HCT116 (cell line): ENCODE data around the gene THYN1. TPM values are rescaled to one million over a fixed set of nuclear protein-coding genes. Genes with fewer than 3 reads are reported as not detected.

ENCODE experiments used
- ATAC-seq: fragments of 200-7000 bp; cut with Tn5 transposase; 2 replicates; pipeline ENCODE4 v1.9.1; 2020; ENCODE audit warnings: mild to moderate bottlenecking, moderate library complexity
- BruUV-seq: library from RNA; stranded (reverse); fragments of 400-500 nt; replicated peaks from 2 replicates; lab custom pipeline; 2021; lab: Mats Ljungman, UMichigan
- CTCF ChIA-PET: fragments of 300-600 bp; sonication (Branson Sonifier 250); formaldehyde crosslinking; loops from one replicate; lab custom pipeline; 2021; ENCODE audit warnings: antibody characterized with exemption; lab: Charles Lee
- POLR2A ChIA-PET: fragments of 300-600, 350-600 bp; sonication (Branson Sonifier 250); formaldehyde crosslinking; loops from one replicate; lab custom pipeline; 2021; ENCODE audit warnings: antibody characterized with exemption; lab: Charles Lee
- RAD21 ChIA-PET, 2 experiments: fragments of 300-600 bp; sonication (Branson Sonifier 250); formaldehyde crosslinking; loops; one replicate each; lab custom pipeline; 2023; ENCODE audit warnings: low total read pairs in 2 of 2; ENCODE audit not compliant: uncharacterized antibody in 2 of 2, unreplicated experiment in 2 of 2, low non-redundant PET in 1 of 2; lab: Charles Lee
- DNase-seq: peaks from one replicate; pipeline ENCODE4 v3.0.0-alpha.2; 2010; ENCODE audit warnings: low read depth, low spot score
- H2AFZ ChIP-seq: fragments of 200-600 bp; shearing (Covaris generic), sonication (generic); 2 replicates; pipeline ENCODE4 v1.6.1; 2017; ENCODE audit warnings: low read depth, mixed run types, mixed read lengths, antibody characterized with exemption, low read length; ENCODE audit not compliant: poor library complexity, severe bottlenecking
- H3K27ac ChIP-seq: 2 replicates; pipeline ENCODE4 v1.5.1; 2012; ENCODE audit warnings: low read depth, low read length
- H3K27me3 ChIP-seq: fragments of 200-600 bp; sonication (generic); 2 replicates; pipeline ENCODE4 v1.6.1; 2016; ENCODE audit warnings: mixed run types, low read length, mixed read lengths; ENCODE audit not compliant: insufficient read depth
- H3K36me3 ChIP-seq, 2 experiments: fragments of 200-500 bp in 1 of 2; fragments of 200-600 bp in 1 of 2; sonication (Bioruptor generic) in 1 of 2; sonication (generic) in 1 of 2; 2 replicates each; pipeline versions ENCODE4 v1.5.1 to v1.6.1; 2014 to 2016; ENCODE audit warnings: low read length in 2 of 2, inconsistent platforms in 1 of 2, mixed read lengths in 1 of 2, mixed run types in 1 of 2; ENCODE audit not compliant: insufficient read depth in 2 of 2, control insufficient read depth in 1 of 2
- H3K4me1 ChIP-seq, 2 experiments: fragments of 200-600 bp in 1 of 2; sonication (generic) in 1 of 2; 2 replicates each; pipeline versions ENCODE4 v1.5.1 to v1.6.1; 2012 to 2017; ENCODE audit warnings: low read length in 2 of 2, inconsistent platforms in 1 of 2, mild to moderate bottlenecking in 1 of 2, mixed read lengths in 1 of 2, mixed run types in 1 of 2, moderate library complexity in 1 of 2; ENCODE audit not compliant: insufficient read depth in 2 of 2, control insufficient read depth in 1 of 2
- H3K4me2 ChIP-seq: fragments of 200-600 bp; sonication (generic); 2 replicates; pipeline ENCODE4 v1.6.1; 2017; ENCODE audit warnings: mixed run types, low read length, mixed read lengths
- H3K4me3 ChIP-seq, 2 experiments: fragments of 200-600 bp in 1 of 2; sonication (generic) in 1 of 2; replicated peaks in 1 of 2; 2 replicates each; pipeline ENCODE4 v1.5.1; 2011 to 2016; ENCODE audit warnings: low read length in 2 of 2, control low read depth in 1 of 2, low read depth in 1 of 2, mild to moderate bottlenecking in 1 of 2, mixed read lengths in 1 of 2, mixed run types in 1 of 2
- H3K79me2 ChIP-seq: fragments of 200-600 bp; sonication (generic); 2 replicates; pipeline ENCODE4 v1.6.1; 2017; ENCODE audit warnings: mild to moderate bottlenecking, mixed run types, low read length, moderate library complexity, mixed read lengths; ENCODE audit not compliant: insufficient read depth
- H3K9ac ChIP-seq: fragments of 200-600 bp; sonication (generic); 2 replicates; pipeline ENCODE4 v1.6.1; 2016; ENCODE audit warnings: low read length, mixed read lengths
- H3K9me2 ChIP-seq: fragments of 200-600 bp; sonication (generic), shearing (Covaris generic); 2 replicates; pipeline ENCODE4 v1.6.1; 2017; ENCODE audit warnings: mixed run types, mild to moderate bottlenecking, moderate library complexity; ENCODE audit not compliant: insufficient read depth
- H3K9me3 ChIP-seq, 2 experiments: fragments of 200-500 bp in 1 of 2; fragments of 200-600 bp in 1 of 2; sonication (Bioruptor generic) in 1 of 2; sonication (generic) in 1 of 2; 2 replicates each; pipeline ENCODE4 v1.6.1; 2014 to 2017; ENCODE audit warnings: low read length in 2 of 2, mixed read lengths in 2 of 2, inconsistent platforms in 1 of 2, low read depth in 1 of 2, mild to moderate bottlenecking in 1 of 2, mixed run types in 1 of 2, moderate library complexity in 1 of 2; ENCODE audit not compliant: control insufficient read depth in 1 of 2, insufficient read depth in 1 of 2
- H4K20me1 ChIP-seq: fragments of 200-600 bp; sonication (generic), shearing (Covaris generic); 2 replicates; pipeline ENCODE4 v1.6.1; 2017; ENCODE audit warnings: mixed run types, mild to moderate bottlenecking, moderate library complexity; ENCODE audit not compliant: insufficient read depth
- CBX3 ChIP-seq: IDR thresholded peaks from 2 replicates; pipeline ENCODE4 v1.6.1; 2012; ENCODE audit warnings: low read depth
- EGR1 ChIP-seq: IDR thresholded peaks from 2 replicates; pipeline ENCODE4 v1.6.1; 2012; ENCODE audit warnings: low read depth
- ELF1 ChIP-seq: IDR thresholded peaks from 2 replicates; pipeline ENCODE4 v1.6.1; 2012; ENCODE audit warnings: low read depth, borderline replicate concordance
- EZH2 ChIP-seq: fragments of 200-600 bp; sonication (generic); IDR thresholded peaks from 2 replicates; pipeline ENCODE4 v1.6.1; 2017; ENCODE audit warnings: antibody characterized with exemption, mixed run types
- EZH2phosphoT487 ChIP-seq: fragments of 200-600 bp; IDR thresholded peaks from 2 replicates; pipeline ENCODE4 v1.6.1; 2018; ENCODE audit warnings: antibody characterized with exemption, borderline replicate concordance
- RAD21 ChIP-seq: IDR thresholded peaks from 2 replicates; pipeline ENCODE4 v1.6.1; 2012; ENCODE audit warnings: low read depth, mild to moderate bottlenecking
- SIN3A ChIP-seq: IDR thresholded peaks from 2 replicates; pipeline ENCODE4 v1.6.1; 2012; ENCODE audit warnings: low read depth
- TCF7L2 ChIP-seq: IDR thresholded peaks from 2 replicates; pipeline ENCODE4 v1.7.0; 2011; ENCODE audit warnings: borderline replicate concordance, inconsistent platforms; ENCODE audit not compliant: insufficient read depth, insufficient read length; ENCODE audit errors: extremely low read depth
- ZFX ChIP-seq: fragments of 450-650 bp; IDR thresholded peaks from 2 replicates; pipeline ENCODE4 v1.6.1; 2017
- ZNF274 ChIP-seq: fragments of 200-500 bp; sonication (Bioruptor generic); IDR thresholded peaks from 2 replicates; pipeline ENCODE4 v1.6.1; 2014; ENCODE audit warnings: mild to moderate bottlenecking, low read depth, low read length, inconsistent platforms
- intact Hi-C: fragments of 100-400 bp; cut with micrococcal nuclease; formaldehyde crosslinking; loops from 2 replicates; pipeline ENCODE4 v1.10.0; 2022
- total RNA-seq: library from RNA; stranded (reverse); gene quantifications from one replicate; pipeline ENCODE4 v1.2.1, GENCODE V29; 2021; ENCODE audit not compliant: unreplicated experiment
- TF ChIP-seq, protein P1 (sequence below): IDR thresholded peaks from 2 replicates; pipeline ENCODE4 v1.6.1; 2012
- TF ChIP-seq, protein P2 (sequence below): IDR thresholded peaks from 2 replicates; pipeline ENCODE4 v1.6.1; 2012
- TF ChIP-seq, protein P3 (sequence below): IDR thresholded peaks from 2 replicates; pipeline ENCODE4 v1.6.1; 2011; ENCODE audit warnings: mild to moderate bottlenecking, low read length, moderate library complexity; ENCODE audit not compliant: insufficient replicate concordance; ENCODE audit errors: extremely low read depth

THYN1 gene
- total RNA-seq, 1 experiment from 2014 or later = 32.2 TPM

DNA sequence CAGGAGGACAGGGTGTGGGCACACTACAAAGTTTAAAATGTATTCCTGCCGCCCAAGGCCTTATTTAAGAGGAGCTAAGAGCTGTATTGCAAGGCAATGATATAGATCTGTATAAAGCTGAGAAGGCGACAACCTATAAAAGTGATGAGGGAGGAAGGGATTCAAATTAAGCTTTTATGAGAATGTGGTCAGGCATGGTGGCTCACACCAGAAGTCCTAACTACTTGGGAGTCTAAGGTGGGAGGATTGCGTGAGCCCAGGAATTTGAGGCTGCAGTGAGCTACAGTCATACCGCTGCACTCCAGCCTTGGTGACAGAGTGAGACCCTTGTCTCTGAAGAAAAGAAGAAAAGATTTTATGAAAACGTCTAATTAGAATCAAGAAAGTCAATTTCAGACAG, 13.3 kb upstream of the THYN1 start (continued):
- no peak for TF ChIP-seq ZFX
- no peak for TF ChIP-seq EZH2
- no peak for TF ChIP-seq RAD21
- TF ChIP-seq TCF7L2 = no peak
- TF ChIP-seq EZH2phosphoT487 = no peak
- no peak for TF ChIP-seq CBX3
- TF ChIP-seq EGR1 = no peak
- TF ChIP-seq, protein P1, sequence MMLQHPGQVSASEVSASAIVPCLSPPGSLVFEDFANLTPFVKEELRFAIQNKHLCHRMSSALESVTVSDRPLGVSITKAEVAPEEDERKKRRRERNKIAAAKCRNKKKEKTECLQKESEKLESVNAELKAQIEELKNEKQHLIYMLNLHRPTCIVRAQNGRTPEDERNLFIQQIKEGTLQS = no peak

DNA sequence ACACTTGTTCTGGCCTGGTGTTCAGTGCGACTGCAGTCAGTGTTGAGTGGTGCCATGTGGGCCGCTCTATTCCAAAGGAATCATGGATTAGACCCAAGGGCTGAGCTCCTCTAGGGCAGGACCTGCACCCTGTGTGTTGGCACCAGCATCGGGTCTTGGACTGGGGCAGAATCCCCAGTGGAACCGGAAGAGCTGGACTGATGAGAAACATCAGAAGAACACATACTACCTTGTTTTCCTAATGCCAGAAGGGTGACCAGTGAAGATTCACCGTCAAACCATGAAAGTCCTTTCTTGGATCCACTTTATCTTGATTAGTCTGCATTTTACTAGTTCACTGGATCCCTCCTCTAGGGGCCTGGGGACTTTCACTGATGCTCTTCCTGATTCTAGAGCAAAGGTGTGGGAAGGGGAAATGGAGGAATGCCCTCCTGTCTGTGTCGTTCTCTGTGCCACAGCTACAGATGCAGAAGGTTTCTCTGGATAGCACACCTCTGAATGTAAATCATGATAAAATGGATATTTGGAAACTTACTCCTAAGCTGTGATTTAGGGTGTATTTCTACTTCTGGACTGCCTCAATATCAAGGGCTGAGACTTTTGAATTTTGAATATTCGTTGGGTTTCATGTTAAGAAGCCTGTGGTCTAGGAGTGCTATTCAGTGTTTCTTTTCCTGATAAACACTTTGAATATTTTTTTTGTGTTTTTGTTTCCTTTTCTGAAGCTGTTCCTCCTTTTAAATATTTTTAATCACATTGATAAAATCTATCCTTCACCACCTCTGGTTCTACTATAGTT, 12.0 kb upstream of the THYN1 start:
- Histone ChIP-seq H3K4me3 (no peak overlapping the region), H3K4me2 (no peak overlapping the region), H3K36me3 (peaks cover 4% of the 10 kb centered on the region in 2 experiments; a peak in 2 of 4 replicates), H3K9ac (no peak overlapping the region), H2AFZ (no peak overlapping the region), H3K27me3 (no peaks in the 10 kb centered on the region), H4K20me1 (no peaks in the 10 kb centered on the region), H3K9me3 (no peaks in the 10 kb centered on the region), H3K79me2 (no peaks in the 10 kb centered on the region), H3K27ac (no peak overlapping the region), H3K9me2 (no peaks in the 10 kb centered on the region), H3K4me1 (no peaks in the 10 kb centered on the region)
- ATAC-seq = no peak
- no peak for DNase-seq
- CTCF ChIA-PET = no interaction called here
- intact Hi-C loops = no loop called here
- TF ChIP-seq CBX3 = no peak
- no peak for TF ChIP-seq EZH2phosphoT487
- TF ChIP-seq, protein P2, sequence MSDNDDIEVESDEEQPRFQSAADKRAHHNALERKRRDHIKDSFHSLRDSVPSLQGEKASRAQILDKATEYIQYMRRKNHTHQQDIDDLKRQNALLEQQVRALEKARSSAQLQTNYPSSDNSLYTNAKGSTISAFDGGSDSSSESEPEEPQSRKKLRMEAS = no peak
- TF ChIP-seq ELF1 = no peak
- TF ChIP-seq EGR1 = no peak
- TF ChIP-seq SIN3A = no peak
- no peak for TF ChIP-seq EZH2
- TF ChIP-seq ZNF274 = no peak
- TF ChIP-seq, protein P3, sequence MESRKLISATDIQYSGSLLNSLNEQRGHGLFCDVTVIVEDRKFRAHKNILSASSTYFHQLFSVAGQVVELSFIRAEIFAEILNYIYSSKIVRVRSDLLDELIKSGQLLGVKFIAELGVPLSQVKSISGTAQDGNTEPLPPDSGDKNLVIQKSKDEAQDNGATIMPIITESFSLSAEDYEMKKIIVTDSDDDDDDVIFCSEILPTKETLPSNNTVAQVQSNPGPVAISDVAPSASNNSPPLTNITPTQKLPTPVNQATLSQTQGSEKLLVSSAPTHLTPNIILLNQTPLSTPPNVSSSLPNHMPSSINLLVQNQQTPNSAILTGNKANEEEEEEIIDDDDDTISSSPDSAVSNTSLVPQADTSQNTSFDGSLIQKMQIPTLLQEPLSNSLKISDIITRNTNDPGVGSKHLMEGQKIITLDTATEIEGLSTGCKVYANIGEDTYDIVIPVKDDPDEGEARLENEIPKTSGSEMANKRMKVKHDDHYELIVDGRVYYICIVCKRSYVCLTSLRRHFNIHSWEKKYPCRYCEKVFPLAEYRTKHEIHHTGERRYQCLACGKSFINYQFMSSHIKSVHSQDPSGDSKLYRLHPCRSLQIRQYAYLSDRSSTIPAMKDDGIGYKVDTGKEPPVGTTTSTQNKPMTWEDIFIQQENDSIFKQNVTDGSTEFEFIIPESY = no peak
- POLR2A ChIA-PET = no interaction called here
- BruUV-seq = no TSS peak
- RAD21 ChIA-PET = no interaction called here
